Measurements from ENCODE around the gene IL17RA. TPM values are rescaled to one million over a fixed set of nuclear protein-coding genes. Genes with fewer than 3 reads are reported as not detected.

Gene IL17RA
- polyA plus RNA-seq, 1 donor = 6.7 TPM

- H3K36me3 ChIP-seq (ENCODE audit: control insufficient read depth, insufficient read depth, low read length) = no peaks in the 10 kb centered on the region
- no peaks in the 10 kb centered on the region for H3K4me1 ChIP-seq (ENCODE audit: control insufficient read depth, insufficient read depth, low read length)
- H3K4me3 ChIP-seq (ENCODE audit: low read length) = no peak overlapping the region
- peak; percentile 39 to 54 for DNase-seq
- H3K27me3 ChIP-seq (ENCODE audit: control insufficient read depth, insufficient read depth, low read length) = no peaks in the 10 kb centered on the region
- H3K9me3 ChIP-seq (ENCODE audit: control insufficient read depth, low read depth, low read length) = no peaks in the 10 kb centered on the region
- H3K27ac ChIP-seq (ENCODE audit: low read length) = no peak overlapping the region
- WGBS (ENCODE audit: insufficient coverage, low lambda C conversion rate) = no CpG with 5 or more reads among the region's 11 CpGs
These were observed 26.6 kb upstream of the IL17RA start for GRCh38 chr22:17057959-17058814.

- WGBS (ENCODE audit: insufficient coverage, low lambda C conversion rate) = no CpG with 5 or more reads among the region's 3 CpGs
- Histone ChIP-seq H3K9me3 (ENCODE audit: control insufficient read depth, low read depth, low read length) (no peaks in the 10 kb centered on the region), H3K27me3 (ENCODE audit: control insufficient read depth, insufficient read depth, low read length) (no peaks in the 10 kb centered on the region), H3K4me3 (ENCODE audit: low read length) (no peak overlapping the region), H3K36me3 (ENCODE audit: control insufficient read depth, insufficient read depth, low read length) (no peaks in the 10 kb centered on the region), H3K4me1 (ENCODE audit: control insufficient read depth, insufficient read depth, low read length) (no peaks in the 10 kb centered on the region), H3K27ac (ENCODE audit: low read length) (no peak overlapping the region)
- DNase-seq = no peak
These were observed 24.7 kb upstream of the IL17RA start for GRCh38 chr22:17060126-17060525.

- Histone ChIP-seq H3K36me3 (ENCODE audit: control insufficient read depth, insufficient read depth, low read length) (no peaks in the 10 kb centered on the region), H3K27me3 (ENCODE audit: control insufficient read depth, insufficient read depth, low read length) (no peaks in the 10 kb centered on the region), H3K9me3 (ENCODE audit: control insufficient read depth, low read depth, low read length) (no peaks in the 10 kb centered on the region), H3K4me3 (ENCODE audit: low read length) (no peak overlapping the region), H3K27ac (ENCODE audit: low read length) (no peak overlapping the region), H3K4me1 (ENCODE audit: control insufficient read depth, insufficient read depth, low read length) (no peaks in the 10 kb centered on the region)
- WGBS (ENCODE audit: insufficient coverage, low lambda C conversion rate) = 17% methylated on average over 2 of the region's 8 CpGs
- no peak for DNase-seq
These were observed 21.2 kb upstream of the IL17RA start for GRCh38 chr22:17063411-17064106.

GRCh38 chr22:17064498-17065100 is 20.2 kb upstream of the IL17RA start:
- no peak overlapping the region for H3K27ac ChIP-seq (ENCODE audit: low read length)
- no peaks in the 10 kb centered on the region for H3K9me3 ChIP-seq (ENCODE audit: control insufficient read depth, low read depth, low read length)
- no peaks in the 10 kb centered on the region for H3K4me1 ChIP-seq (ENCODE audit: control insufficient read depth, insufficient read depth, low read length)
- DNase-seq = no peak
- no peaks in the 10 kb centered on the region for H3K36me3 ChIP-seq (ENCODE audit: control insufficient read depth, insufficient read depth, low read length)
- WGBS (ENCODE audit: insufficient coverage, low lambda C conversion rate) = 100% methylated on average over 1 of the region's 7 CpGs
- H3K4me3 ChIP-seq (ENCODE audit: low read length) = no peak overlapping the region
- no peaks in the 10 kb centered on the region for H3K27me3 ChIP-seq (ENCODE audit: control insufficient read depth, insufficient read depth, low read length)

GRCh38 chr22:17065433-17065832 is 19.4 kb upstream of the IL17RA start:
- H3K9me3 ChIP-seq (ENCODE audit: control insufficient read depth, low read depth, low read length) = no peaks in the 10 kb centered on the region
- no peaks in the 10 kb centered on the region for H3K36me3 ChIP-seq (ENCODE audit: control insufficient read depth, insufficient read depth, low read length)
- H3K4me3 ChIP-seq (ENCODE audit: low read length) = no peak overlapping the region
- no peak overlapping the region for H3K27ac ChIP-seq (ENCODE audit: low read length)
- DNase-seq = no peak
- H3K27me3 ChIP-seq (ENCODE audit: control insufficient read depth, insufficient read depth, low read length) = no peaks in the 10 kb centered on the region
- H3K4me1 ChIP-seq (ENCODE audit: control insufficient read depth, insufficient read depth, low read length) = no peaks in the 10 kb centered on the region
- no CpG with 5 or more reads among the region's 7 CpGs for WGBS (ENCODE audit: insufficient coverage, low lambda C conversion rate)

- H3K9me3 ChIP-seq (ENCODE audit: control insufficient read depth, low read depth, low read length) = no peaks in the 10 kb centered on the region
- no peak overlapping the region for H3K27ac ChIP-seq (ENCODE audit: low read length)
- 75% methylated on average over 1 of the region's 1 CpG for WGBS (ENCODE audit: insufficient coverage, low lambda C conversion rate)
- no peaks in the 10 kb centered on the region for H3K4me1 ChIP-seq (ENCODE audit: control insufficient read depth, insufficient read depth, low read length)
- no peaks in the 10 kb centered on the region for H3K36me3 ChIP-seq (ENCODE audit: control insufficient read depth, insufficient read depth, low read length)
- DNase-seq = no peak
- H3K4me3 ChIP-seq (ENCODE audit: low read length) = no peak overlapping the region
- no peaks in the 10 kb centered on the region for H3K27me3 ChIP-seq (ENCODE audit: control insufficient read depth, insufficient read depth, low read length)
These were observed 11.9 kb upstream of the IL17RA start for GRCh38 chr22:17072877-17073276.

GRCh38 chr22:17074648-17075002 is 10.2 kb upstream of the IL17RA start:
- no peaks in the 10 kb centered on the region for H3K27me3 ChIP-seq (ENCODE audit: control insufficient read depth, insufficient read depth, low read length)
- DNase-seq = no peak
- no peaks in the 10 kb centered on the region for H3K4me1 ChIP-seq (ENCODE audit: control insufficient read depth, insufficient read depth, low read length)
- no peak overlapping the region for H3K27ac ChIP-seq (ENCODE audit: low read length)
- H3K4me3 ChIP-seq (ENCODE audit: low read length) = no peak overlapping the region
- no peaks in the 10 kb centered on the region for H3K9me3 ChIP-seq (ENCODE audit: control insufficient read depth, low read depth, low read length)
- no peaks in the 10 kb centered on the region for H3K36me3 ChIP-seq (ENCODE audit: control insufficient read depth, insufficient read depth, low read length)

- no peaks in the 10 kb centered on the region for H3K4me1 ChIP-seq (ENCODE audit: control insufficient read depth, insufficient read depth, low read length)
- no peak for DNase-seq
- no peaks in the 10 kb centered on the region for H3K27me3 ChIP-seq (ENCODE audit: control insufficient read depth, insufficient read depth, low read length)
- no peaks in the 10 kb centered on the region for H3K36me3 ChIP-seq (ENCODE audit: control insufficient read depth, insufficient read depth, low read length)
- no peaks in the 10 kb centered on the region for H3K9me3 ChIP-seq (ENCODE audit: control insufficient read depth, low read depth, low read length)
- H3K27ac ChIP-seq (ENCODE audit: low read length) = no peak overlapping the region
- H3K4me3 ChIP-seq (ENCODE audit: low read length) = no peak overlapping the region
These were observed 7.5 kb upstream of the IL17RA start for GRCh38 chr22:17077255-17077654.

- no peak for DNase-seq
- H3K4me3 ChIP-seq (ENCODE audit: low read length) = no peak overlapping the region
- H3K36me3 ChIP-seq (ENCODE audit: control insufficient read depth, insufficient read depth, low read length) = no peaks in the 10 kb centered on the region
- no peak overlapping the region for H3K27ac ChIP-seq (ENCODE audit: low read length)
- no peaks in the 10 kb centered on the region for H3K9me3 ChIP-seq (ENCODE audit: control insufficient read depth, low read depth, low read length)
- no peaks in the 10 kb centered on the region for H3K4me1 ChIP-seq (ENCODE audit: control insufficient read depth, insufficient read depth, low read length)
- no peaks in the 10 kb centered on the region for H3K27me3 ChIP-seq (ENCODE audit: control insufficient read depth, insufficient read depth, low read length)
- 80% methylated on average over 2 of the region's 4 CpGs for WGBS (ENCODE audit: insufficient coverage, low lambda C conversion rate)
These were observed 5.2 kb upstream of the IL17RA start for GRCh38 chr22:17079572-17079971.

GRCh38 chr22:17083255-17083654 is 1.5 kb upstream of the IL17RA start:
- no CpG with 5 or more reads among the region's 5 CpGs for WGBS (ENCODE audit: insufficient coverage, low lambda C conversion rate)
- Histone ChIP-seq H3K27ac (ENCODE audit: low read length) (no peak overlapping the region), H3K9me3 (ENCODE audit: control insufficient read depth, low read depth, low read length) (no peaks in the 10 kb centered on the region), H3K4me1 (ENCODE audit: control insufficient read depth, insufficient read depth, low read length) (no peaks in the 10 kb centered on the region), H3K27me3 (ENCODE audit: control insufficient read depth, insufficient read depth, low read length) (peaks cover 11% of the 10 kb centered on the region), H3K4me3 (ENCODE audit: low read length) (no peak overlapping the region), H3K36me3 (ENCODE audit: control insufficient read depth, insufficient read depth, low read length) (no peaks in the 10 kb centered on the region)
- no peak for DNase-seq
